DMS153 treated with DMSO at 0.1 percent for 48 hours (cell line): Measurements from ENCODE around the gene PARD3.

Experiments
- DNase-seq: peaks from one replicate; lab custom pipeline; 2025; ENCODE audit not compliant: unreplicated experiment; lab: John Stamatoyannopoulos, UW

The PARD3 gene

DNA sequence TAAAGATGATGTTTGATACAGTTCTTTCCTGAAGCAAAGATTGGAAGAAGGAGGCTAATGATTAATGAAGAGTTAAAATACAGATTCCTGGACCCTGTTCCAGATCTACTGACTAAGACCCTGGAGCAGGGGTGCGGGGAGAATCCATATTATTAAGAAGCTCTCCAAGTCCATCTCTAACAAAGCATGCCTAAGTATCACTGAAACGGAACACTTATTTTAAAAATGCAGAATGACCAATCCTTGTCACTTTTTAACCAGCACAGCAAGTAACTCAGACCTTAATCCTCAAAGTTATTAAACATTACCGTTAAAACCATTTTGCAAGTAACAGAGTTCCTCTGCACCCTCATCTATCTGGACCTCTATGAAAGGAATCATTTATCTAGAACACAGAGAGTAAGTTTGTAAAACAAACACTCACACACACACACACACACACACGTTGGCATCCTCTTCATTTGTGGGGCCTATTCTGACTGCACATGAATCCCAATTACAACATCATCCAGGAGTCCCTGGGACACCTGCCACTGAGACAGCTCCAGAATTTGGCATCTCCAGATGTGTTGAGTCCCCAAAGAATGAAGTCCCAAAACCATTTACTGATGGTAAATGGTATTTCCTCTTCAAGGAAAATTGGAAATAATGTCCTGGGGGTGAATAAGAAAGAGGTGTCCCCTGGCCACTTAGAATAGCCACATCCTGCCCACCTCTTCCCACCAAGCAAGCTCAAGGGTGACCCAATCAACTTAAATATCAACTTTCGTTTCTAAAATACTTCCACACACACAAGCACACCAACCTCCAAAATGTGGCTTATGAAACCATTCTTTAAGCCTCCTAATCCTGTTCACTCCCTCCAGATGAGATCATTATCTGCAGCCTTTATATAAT, 117.5 kb downstream of the PARD3 start:
- DNase-seq = no peak

DNA sequence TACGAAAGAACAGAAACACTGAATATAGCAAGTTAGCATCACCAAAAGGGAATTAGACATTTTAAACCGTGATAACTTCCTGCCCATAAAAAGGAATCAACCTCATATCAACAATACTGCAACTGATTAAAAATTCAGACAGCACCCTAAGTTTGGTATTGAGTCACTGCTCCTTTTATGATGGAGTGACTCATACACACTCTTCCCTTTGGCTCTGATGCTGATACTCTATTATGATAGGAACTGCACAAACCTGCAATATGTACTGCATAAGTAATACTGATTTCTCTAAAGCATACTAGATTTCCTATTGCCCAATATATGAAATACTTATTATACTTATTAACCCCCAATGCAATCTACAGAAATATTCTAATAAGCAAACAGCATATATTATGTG, 118.7 kb downstream of the PARD3 start:
- DNase-seq = no peak

DNA sequence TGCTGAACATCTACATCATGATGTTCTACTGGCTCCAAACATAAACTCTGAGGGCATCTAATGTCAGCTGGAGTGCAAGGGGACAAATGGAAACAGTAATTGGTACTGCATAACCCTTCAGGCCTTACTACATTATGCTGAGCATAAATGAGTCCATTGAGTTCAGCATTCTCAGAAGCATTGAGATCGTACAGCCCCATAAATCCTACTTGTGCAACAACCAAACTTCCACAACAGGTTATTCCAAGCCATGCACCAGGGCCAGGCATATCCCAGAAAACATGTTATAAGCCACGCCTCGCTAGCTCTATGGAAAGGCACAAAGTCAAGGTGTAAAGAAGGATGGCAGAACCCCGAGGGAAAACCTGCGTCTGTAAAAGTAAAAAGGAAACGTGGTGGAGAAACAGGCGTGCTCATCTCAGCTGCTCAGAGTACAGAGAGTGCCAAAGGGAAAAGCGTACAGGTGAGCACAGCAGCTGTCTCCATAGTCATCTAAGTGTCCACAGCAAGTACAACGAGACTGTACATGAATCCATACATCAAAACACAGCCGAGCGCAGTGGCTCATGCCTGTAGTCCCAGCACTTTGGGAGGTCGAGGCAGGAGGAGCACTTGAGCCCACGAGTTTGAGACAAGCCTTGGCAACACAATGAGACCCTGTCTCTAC, 124.6 kb downstream of the PARD3 start:
- no peak for DNase-seq

DNA sequence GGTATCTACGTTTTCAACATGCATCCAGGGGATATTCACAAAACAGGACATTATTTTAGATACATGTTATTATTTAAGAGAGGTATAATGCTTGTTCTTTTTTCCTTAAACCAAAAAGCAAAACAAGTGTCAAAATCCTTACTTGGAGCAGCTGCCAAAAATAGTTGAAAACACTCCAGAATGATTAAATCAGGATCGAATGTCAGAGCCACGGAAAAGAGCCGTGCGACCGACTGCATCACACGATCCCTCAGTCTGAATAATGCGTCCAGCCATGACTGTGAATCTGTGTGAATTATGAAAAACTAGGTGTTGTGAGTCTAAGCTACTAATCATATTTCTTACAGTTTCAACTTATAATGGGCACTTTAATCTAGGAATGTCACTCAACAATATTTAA, 126.0 kb downstream of the PARD3 start:
- no peak for DNase-seq

DNA sequence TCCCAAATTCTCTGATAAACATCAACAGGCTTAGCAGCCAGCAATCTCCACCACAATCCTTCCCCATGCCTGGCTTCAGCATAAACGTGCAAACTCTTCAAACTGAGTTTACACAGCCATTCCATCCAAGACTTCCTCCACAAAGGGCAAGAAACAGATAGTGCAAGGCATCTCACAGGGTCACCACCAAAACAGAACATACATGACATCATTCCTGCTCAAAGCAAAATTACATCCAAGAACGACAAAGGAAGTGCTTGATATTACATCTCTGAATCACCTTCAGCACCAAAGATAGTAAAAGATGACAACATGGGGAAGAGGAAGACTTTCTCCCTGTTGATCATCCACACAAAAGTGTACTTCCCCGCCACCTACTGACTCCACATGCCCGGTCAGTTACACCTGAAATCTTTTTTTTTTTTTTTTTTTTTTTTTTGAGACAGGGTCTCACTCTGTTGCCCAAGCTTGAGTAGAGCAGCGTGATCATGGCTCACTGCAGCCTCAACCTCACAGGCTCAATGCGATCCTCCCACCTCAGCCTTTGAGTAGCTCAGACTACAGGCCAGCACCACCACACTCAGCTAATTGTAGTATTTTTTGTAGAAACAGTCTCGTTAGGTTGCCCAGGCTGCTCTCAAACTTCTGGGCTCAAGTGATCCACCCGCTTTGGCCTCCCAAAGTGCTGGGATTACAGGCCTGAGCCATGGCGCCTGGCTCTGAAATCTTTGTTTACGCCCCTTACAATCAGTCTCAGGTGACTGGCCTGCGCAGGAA, 127.5 kb downstream of the PARD3 start:
- DNase-seq = no peak

DNA sequence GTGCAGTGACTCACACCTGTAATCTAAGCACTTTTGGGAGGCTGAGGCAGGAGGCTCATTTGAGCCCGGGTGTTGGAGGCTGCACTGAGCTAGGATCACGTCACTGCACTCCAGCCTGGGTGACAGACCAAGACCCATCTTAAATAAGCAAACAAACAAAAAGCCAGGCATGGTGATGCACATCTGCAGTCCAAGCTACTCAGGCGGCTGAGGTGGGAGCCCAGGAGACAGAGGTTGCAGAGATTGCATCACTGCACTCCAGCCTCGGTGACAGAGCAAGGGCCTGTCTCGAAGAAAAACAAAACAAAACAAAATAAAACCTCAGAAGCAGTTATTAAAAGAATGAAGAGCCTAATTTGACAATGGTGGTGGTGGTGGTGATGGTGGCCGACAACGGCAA, 132.5 kb downstream of the PARD3 start:
- no peak for DNase-seq

DNA sequence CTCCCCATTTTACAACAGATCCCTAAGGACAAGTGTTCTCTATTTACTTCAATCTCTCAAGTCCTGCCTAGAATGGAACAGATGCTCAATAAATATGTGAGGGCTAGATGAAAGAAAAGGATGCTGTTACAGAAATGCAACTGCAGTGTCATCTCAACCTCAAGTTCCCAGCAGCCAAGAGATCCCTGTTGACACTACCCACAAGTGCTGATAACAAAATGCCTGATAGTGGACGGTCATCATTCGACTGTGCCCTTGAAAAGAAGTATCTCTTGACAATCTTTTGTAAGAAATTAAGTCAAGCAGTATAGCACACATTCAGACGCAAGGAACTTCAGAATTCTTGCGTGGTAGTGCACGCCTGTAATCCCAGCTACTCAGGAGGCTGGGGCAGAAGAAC, 133.2 kb downstream of the PARD3 start:
- DNase-seq = no peak

DNA sequence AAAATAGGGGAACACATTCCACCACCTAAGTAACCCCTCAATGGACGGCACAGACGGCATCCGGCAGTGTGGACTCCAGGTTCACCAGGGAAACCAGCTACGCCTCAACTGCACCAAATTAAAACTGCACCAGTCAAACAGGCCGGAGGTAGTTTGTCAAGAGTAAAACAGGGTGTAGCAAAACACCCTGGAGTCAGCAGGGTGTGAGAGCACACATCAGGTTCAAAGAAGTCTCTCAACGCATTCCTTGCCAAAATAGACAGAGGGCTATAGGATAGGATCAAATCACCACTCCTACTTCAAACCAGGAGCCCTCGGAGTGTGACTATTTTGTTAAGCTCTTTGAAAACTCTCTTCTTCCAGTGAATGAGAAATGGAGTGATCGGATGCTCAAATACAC, 135.9 kb downstream of the PARD3 start:
- DNase-seq = no peak

DNA sequence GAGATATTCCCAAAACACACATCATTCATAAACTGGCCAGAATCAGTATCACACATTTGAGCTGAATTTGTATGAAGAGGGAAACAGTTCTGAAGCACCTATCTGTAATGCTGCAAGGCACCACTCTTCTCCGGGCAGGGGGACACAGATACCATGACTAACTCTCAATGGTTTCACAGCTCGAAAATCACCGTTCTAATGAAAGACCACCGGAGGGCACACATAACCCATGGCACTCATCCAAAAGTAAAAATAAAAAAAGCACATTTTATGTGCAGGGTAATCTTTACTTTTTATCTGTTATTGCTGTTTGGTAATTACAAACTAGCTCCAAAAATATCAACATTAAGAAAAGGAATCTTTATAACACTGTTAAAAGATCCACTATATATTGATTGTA, 137.5 kb downstream of the PARD3 start:
- DNase-seq = no peak

DNA sequence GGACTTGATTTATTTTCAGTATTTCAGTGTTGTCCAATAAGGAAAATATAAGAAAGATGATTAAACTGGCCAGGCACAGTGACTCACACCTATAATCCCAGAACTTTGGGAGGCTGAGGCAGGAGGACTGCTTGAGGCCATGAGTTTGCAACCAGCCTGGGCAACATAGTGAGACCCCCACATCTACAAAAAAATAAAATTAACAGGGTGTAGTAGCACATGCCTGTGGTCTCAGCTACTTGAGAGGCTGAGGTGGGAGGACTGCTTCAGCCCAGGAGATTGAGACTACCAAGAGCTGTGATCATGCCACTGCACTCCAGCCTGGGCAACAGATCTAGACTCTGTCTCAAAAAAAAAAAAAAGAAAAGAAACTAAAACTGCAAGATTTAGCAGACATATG, 138.0 kb downstream of the PARD3 start:
- DNase-seq = no peak

DNA sequence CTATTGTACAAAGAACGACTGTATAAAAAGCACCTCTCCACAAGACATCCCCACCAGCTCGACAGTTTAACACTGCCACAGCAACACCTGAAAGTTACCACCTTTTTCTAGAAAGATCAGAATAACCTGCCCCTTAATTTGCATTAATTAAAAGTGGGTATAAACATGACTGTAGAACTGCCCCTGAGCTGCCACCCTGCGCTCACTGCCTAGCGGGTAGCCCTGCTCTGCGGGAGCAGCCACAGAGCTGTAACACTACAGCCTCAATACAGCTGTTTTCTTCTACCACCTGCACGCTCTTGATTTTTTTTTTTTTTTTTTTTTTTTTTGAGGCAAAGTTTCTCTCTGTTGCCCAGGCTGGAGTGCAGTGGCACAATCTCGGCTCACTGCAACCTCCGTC, 140.9 kb downstream of the PARD3 start:
- no peak for DNase-seq

DNA sequence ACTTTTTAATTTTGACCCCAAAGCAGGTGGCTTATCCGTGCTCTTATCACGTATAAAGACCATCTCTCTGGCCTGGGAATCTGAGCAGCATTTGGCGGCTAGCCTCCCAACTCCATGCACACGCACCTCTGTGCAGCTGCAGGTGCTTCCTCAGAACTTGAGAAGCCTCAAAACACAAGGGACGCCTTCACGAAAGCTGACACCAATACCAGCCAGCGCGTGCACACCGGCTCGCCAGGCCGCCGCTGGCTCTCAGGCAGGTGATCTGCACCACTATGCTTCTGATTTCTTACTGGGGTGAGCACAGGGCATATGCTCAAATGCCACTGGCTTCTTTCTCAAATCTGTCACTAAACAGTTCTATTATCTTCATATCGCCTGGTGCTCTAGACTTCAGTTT, 145.0 kb downstream of the PARD3 start:
- DNase-seq = no peak

DNA sequence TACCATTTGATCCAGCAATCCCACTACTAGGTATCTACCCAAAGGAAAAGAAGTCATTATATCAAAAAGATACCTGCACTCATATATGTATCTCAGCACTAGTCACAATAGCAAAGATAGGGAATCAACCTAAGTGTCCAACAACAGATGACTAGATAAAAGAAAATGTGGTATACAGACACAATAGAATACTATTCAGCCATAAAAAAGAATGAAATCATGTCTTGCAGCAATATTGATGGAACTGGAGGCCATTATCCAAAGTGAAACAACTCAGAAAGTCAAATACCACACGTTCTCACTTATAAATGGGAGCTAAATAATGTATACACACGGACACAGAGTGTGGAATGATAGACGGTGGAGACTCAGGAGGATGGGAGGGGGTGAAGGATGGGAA, 146.0 kb downstream of the PARD3 start:
- no peak for DNase-seq

DNA sequence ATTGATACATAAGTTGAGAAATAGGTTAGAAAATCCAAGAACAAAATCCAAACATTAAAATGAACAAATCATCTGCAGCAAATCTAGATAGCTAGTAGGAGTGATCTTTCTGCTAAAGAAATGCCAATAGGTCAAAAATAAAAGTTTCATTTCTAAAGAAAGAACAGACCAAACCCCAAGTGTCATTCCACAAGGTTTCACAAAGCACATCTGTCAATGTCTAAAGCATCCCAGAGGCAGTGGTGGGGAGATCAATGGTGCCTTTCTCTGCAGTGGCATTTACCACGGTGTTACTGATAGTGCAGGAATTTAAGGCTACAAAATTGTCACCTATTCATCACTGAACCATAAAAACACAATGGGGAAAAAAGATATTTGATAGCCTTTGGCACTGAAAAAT, 147.9 kb downstream of the PARD3 start:
- DNase-seq = no peak

DNA sequence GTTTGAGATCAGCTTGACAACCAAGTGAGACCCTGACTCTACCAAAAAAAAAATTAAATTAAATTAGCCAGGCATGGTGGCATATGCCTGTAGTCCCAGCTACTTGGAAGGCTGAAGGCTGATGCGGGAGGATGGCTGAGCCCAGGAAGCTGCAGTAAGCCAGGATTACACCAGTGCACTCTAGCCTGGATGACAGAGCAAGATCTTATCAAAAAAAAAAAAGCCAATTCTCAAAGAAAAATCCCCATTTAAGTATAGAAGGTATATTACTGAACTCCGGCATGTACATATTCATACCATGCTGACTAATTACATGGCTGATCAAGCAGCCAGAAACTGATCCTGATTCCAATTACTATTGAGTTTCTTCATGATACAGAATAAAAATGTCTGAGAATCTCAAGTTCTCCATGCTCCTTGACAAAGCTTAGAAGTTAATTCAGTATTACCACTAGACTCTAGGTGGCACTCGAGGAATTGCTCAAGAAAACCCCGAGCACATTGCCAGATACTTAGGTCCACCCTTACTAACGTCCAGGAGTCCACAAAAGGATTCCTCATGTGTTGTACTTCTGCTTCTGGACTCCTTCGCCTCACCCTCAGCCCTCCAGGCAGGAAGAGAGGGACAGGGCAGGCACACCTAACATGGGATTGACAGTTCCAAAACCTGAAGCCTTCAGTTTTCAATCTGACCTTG, 148.9 kb downstream of the PARD3 start:
- no peak for DNase-seq

DNA sequence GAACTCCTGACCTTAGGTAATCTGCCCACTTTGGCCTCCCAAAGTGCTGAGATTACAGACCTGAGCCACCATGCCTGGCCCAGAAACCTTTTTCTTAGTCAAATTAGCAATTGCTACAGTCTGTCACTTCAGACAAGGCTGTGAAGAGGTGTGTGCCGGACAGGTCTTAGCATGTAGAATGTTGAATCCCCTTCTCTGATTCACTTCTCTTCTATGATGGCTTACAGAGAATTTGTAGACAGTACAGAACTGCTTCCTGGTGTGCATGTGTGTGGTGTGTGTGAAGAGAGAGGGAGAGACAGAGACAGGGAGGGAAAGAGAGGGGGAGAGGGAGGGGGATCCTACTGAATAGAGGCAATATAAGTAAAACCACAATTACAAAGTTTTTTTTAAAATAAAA, 150.4 kb downstream of the PARD3 start:
- no peak for DNase-seq

DNA sequence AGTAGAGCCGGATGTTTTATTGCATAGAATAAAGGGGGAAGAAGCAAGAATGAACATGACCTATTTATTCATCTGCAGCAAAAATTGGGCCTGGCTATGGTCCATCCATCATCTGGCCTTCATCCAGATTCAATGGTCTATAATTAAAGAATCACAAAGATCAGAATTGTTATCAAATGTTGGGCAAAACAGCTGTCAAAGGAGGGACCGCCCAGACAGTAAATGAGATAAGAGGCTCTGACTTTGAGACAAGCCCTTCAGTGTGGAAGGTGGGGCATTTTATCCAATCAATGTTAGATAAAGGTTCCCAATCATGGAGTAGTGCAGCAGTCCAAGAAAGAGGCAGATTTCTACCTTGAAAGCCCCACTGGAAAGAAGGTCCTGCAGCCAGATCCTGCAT, 153.5 kb downstream of the PARD3 start:
- no peak for DNase-seq

DNA sequence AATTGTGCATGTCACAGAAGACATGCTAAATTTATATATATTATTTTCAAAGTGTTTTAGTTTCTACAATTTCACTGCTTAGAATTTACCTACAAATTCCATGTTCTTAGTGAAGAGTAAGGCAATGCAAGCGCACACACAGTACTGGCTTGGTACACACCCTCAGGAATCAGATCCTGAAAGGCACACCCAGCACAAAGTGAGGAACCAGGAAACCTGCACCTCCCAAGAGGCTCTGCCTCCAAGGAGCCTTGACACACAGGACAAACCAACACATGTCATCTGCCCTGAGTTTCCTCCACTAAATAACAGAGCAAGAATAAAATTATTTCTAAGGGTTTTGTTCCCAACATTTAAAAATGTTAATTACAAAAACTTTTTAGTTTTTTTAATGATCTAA, 156.2 kb downstream of the PARD3 start:
- no peak for DNase-seq

DNA sequence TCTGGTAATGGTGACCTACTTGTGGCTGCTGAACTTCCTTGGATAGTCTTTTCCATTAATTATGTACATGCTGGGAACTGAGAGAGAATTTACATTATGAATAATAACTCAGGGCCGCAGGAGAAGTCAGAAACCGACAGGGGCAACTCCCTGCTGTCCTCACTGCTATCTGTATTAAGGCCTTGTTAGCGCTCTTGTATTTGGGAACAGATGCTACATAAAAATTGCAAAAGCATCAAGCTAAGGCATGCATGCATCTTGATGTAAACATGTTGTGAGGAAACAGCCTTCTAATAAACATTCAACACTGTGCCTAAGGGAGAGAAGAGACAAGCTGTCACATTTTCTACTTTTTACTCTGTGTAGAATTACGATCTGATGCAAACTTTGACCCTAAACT, 158.4 kb downstream of the PARD3 start:
- no peak for DNase-seq

DNA sequence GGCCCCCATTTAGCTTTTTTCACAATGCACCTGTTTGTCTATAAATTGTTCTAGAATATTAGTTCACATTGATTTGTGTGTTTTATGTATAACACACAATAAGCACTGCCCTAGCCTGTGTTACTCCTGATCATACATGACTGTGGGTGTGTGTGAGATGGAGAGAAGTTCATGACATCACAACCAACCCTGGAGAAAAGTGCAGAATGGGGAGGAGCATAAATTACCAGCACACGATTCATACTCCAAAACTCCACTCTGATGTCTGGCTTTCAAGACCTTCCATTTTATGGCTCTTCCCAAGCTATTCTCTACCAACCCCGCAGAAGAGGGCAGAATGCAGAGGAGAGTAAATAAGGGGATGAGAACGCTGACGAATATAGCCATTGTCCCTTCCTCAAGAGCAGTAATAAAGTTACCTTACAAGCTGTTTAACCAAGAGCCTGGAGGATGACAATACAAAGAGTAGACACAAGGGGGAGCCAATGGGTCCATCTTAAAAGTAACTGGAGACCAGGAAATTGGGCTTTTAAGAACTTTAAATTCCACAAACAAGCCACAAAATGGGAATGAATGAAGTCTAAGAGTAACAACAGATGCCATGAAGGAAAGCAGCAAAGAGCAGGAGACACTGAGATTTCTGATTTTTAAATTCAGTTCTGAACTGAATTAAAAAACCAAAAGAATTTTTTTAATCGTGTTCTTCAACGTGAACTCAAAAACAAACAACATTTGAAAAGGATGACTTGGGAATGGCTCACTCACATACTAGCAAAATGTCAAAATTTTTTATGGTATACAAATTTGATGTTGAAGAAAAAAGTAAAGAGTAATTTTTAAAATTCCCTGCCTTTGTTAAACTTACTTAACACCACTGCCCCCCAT, 159.6 kb downstream of the PARD3 start:
- peak; percentile 16 for DNase-seq
